ENCODE results near the gene MTARC2. TPM values are rescaled to one million over a fixed set of nuclear protein-coding genes. Genes with fewer than 3 reads are reported as not detected.

Gene MTARC2
- total RNA-seq, 1 donor from 2014 or later = 8.9 TPM

GRCh38 chr1:220785166-220786056 is 37.3 kb downstream of the MTARC2 start:
- TF ChIP-seq CTCF (IDR thresholded peaks at IDR 0.05) = no peak
- POLR2A ChIA-PET = no interaction called here
- CTCF ChIA-PET = interaction anchor here (1.0 to 2.3 kb wide), 3 partner anchors 9 to 13 kb away, joined by 3 to 7 read pairs (median 3); no protein-coding TSS in a partner anchor
- no peak overlapping the region for H3K27ac Mint-ChIP-seq
- H3K36me3 Mint-ChIP-seq (ENCODE audit: low read depth) = peaks cover 2% of the 10 kb centered on the region
- ATAC-seq (ENCODE audit: low read depth) (no peak), DNase-seq (no peak)
- intact Hi-C loops (cut with micrococcal nuclease) = no loop called here
- peaks cover 20% of the 10 kb centered on the region for H3K27me3 Mint-ChIP-seq
- no peak overlapping the region for H3K4me3 Mint-ChIP-seq
- peaks cover 4% of the 10 kb centered on the region for H3K9me3 Mint-ChIP-seq
- H3K4me1 Mint-ChIP-seq = peaks cover 8% of the 10 kb centered on the region

- POLR2A ChIA-PET = no interaction called here
- DNase-seq = no peak
- Mint-ChIP-seq H3K27me3 (peaks cover 20% of the 10 kb centered on the region), H3K9me3 (peaks cover 4% of the 10 kb centered on the region), H3K4me1 (peaks cover 8% of the 10 kb centered on the region), H3K36me3 (ENCODE audit: low read depth) (peaks cover 2% of the 10 kb centered on the region), H3K4me3 (peak overlapping the region; percentile 44), H3K27ac (no peak overlapping the region)
- no peak for ATAC-seq (ENCODE audit: low read depth)
- CTCF ChIA-PET = interaction anchor here (1.0 to 2.3 kb wide), 3 partner anchors 9 to 14 kb away, joined by 3 to 7 read pairs (median 3); no protein-coding TSS in a partner anchor
- intact Hi-C loops (cut with micrococcal nuclease) = no loop called here
- no peak for TF ChIP-seq CTCF (IDR thresholded peaks at IDR 0.05)
Observed at GRCh38 chr1:220786057-220786336, 37.9 kb downstream of the MTARC2 start.

GRCh38 chr1:220786337-220787068 is 38.4 kb downstream of the MTARC2 start, which contains the start of gene MTARC1:
MTARC1 (plus strand) TSS chr1:220786913; CDS start chr1:220786945, 32 bp downstream.
- CTCF ChIA-PET = interaction anchor here (1.4 to 2.3 kb wide), 2 partner anchors 10 to 11 kb away, joined by 3 to 7 read pairs; no protein-coding TSS in a partner anchor

GRCh38 chr1:220787069-220787619 is 39.0 kb downstream of the MTARC2 start:
- ChIA-PET POLR2A (no interaction called here), CTCF (interaction anchor here (1.4 to 2.3 kb wide), 2 partner anchors 10 to 12 kb away, joined by 3 to 7 read pairs; no protein-coding TSS in a partner anchor)
- H3K27ac Mint-ChIP-seq = no peak overlapping the region
- TF ChIP-seq CTCF (IDR thresholded peaks at IDR 0.05) = no peak
- H3K4me1 Mint-ChIP-seq = peaks cover 8% of the 10 kb centered on the region
- DNase-seq (no peak), ATAC-seq (ENCODE audit: low read depth) (peak; percentile 54)
- H3K4me3 Mint-ChIP-seq = peak overlapping the region; percentile 76
- peaks cover 4% of the 10 kb centered on the region for H3K9me3 Mint-ChIP-seq
- intact Hi-C loops (cut with micrococcal nuclease) = no loop called here
- H3K27me3 Mint-ChIP-seq = peaks cover 20% of the 10 kb centered on the region
- no peaks in the 10 kb centered on the region for H3K36me3 Mint-ChIP-seq (ENCODE audit: low read depth)

More at GRCh38 chr1:220786337-220787068, 38.4 kb downstream of the MTARC2 start, which contains the start of gene MTARC1:
- intact Hi-C loops (cut with micrococcal nuclease) = no loop called here
- ATAC-seq (ENCODE audit: low read depth) = peak; percentile 66
- POLR2A ChIA-PET = no interaction called here
- Mint-ChIP-seq H3K27ac (no peak within 1 kb of the TSS), H3K9me3 (peaks cover 4% of the 10 kb centered on the region), H3K4me1 (peaks cover 8% of the 10 kb centered on the region), H3K4me3 (peak within 1 kb of the TSS; percentile 76), H3K27me3 (peaks cover 20% of the 10 kb centered on the region), H3K36me3 (ENCODE audit: low read depth) (peaks cover 2% of the 10 kb centered on the region)
- no peak for DNase-seq
- TF ChIP-seq CTCF (IDR thresholded peaks at IDR 0.05) = no peak
